SU-DHL-6 (cell line): ENCODE measurements around the gene PCDHA9.

Experiments used
- H2AFZ ChIP-seq: fragments of 200-600 bp; sonication (generic); 2 replicates; pipeline ENCODE4 v1.6.1; 2014; ENCODE audit warnings: low read depth, mild to moderate bottlenecking, moderate library complexity, mixed read lengths, antibody characterized with exemption, low read length; ENCODE audit not compliant: severe bottlenecking
- H3F3A ChIP-seq: fragments of 200-600 bp; shearing (Covaris generic); 2 replicates; pipeline ENCODE4 v1.6.0; 2016; ENCODE audit warnings: antibody characterized with exemption, mild to moderate bottlenecking; ENCODE audit not compliant: insufficient read depth
- H3K27ac ChIP-seq: fragments of 200-600 bp; sonication (generic); 2 replicates; pipeline ENCODE4 v1.5.1; 2016; ENCODE audit warnings: low read depth, mild to moderate bottlenecking, low read length, moderate library complexity, mixed read lengths
- H3K27me3 ChIP-seq: fragments of 200-600 bp; sonication (generic), shearing (Covaris generic); 2 replicates; pipeline ENCODE4 v1.6.0; 2014; ENCODE audit warnings: mild to moderate bottlenecking, low read length
- H3K36me3 ChIP-seq: fragments of 200-600 bp; sonication (generic); 2 replicates; pipeline ENCODE4 v1.6.1; 2014; ENCODE audit warnings: mild to moderate bottlenecking, low read length, mixed read lengths
- H3K4me2 ChIP-seq: fragments of 300-600, 200-600 bp; shearing (Covaris generic), sonication (generic); 2 replicates; pipeline ENCODE4 v1.6.0; 2014; ENCODE audit warnings: low read length, low read depth, mild to moderate bottlenecking; ENCODE audit not compliant: poor library complexity, severe bottlenecking
- H3K4me3 ChIP-seq: fragments of 200-600 bp; sonication (generic); 2 replicates; pipeline ENCODE4 v1.5.1; 2014; ENCODE audit warnings: antibody characterized with exemption, low read length, mild to moderate bottlenecking, mixed read lengths; ENCODE audit not compliant: insufficient read depth, poor library complexity, severe bottlenecking
- H3K79me2 ChIP-seq: fragments of 200-600 bp; sonication (generic); 2 replicates; pipeline ENCODE4 v1.6.1; 2014; ENCODE audit warnings: mild to moderate bottlenecking, low read length, moderate library complexity; ENCODE audit not compliant: insufficient read depth
- H3K9ac ChIP-seq: fragments of 200-600 bp; sonication (generic); 2 replicates; pipeline ENCODE4 v1.7.0; 2014; ENCODE audit warnings: mild to moderate bottlenecking, low read length
- H3K9me2 ChIP-seq: fragments of 200-600 bp; sonication (generic); replicated peaks from 2 replicates; pipeline ENCODE4 v1.6.1; 2014; ENCODE audit warnings: low read length; ENCODE audit not compliant: insufficient read depth
- H3K9me3 ChIP-seq: fragments of 200-600 bp; sonication (generic); 2 replicates; pipeline ENCODE4 v1.6.1; 2014; ENCODE audit warnings: low read length, mixed read lengths; ENCODE audit not compliant: insufficient read depth
- H4K20me1 ChIP-seq: fragments of 200-600 bp; sonication (generic); 2 replicates; pipeline ENCODE4 v1.6.1; 2014; ENCODE audit warnings: low read depth, mild to moderate bottlenecking, antibody characterized with exemption, low read length, moderate library complexity, mixed read lengths
- CTCF ChIP-seq: fragments of 200-600 bp; sonication (generic); IDR thresholded peaks from one replicate; pipeline ENCODE4 v1.5.1; 2017; ENCODE audit warnings: antibody characterized with exemption, mild to moderate bottlenecking, low read length, moderate library complexity; ENCODE audit not compliant: insufficient read depth, poor library complexity, severe bottlenecking
- EZH2phosphoT487 ChIP-seq: fragments of 200-600 bp; sonication (generic), shearing (Covaris generic); conservative IDR thresholded peaks from 2 replicates; pipeline ENCODE4 v1.6.1; 2018; ENCODE audit warnings: mild to moderate bottlenecking, antibody characterized with exemption, low read length, moderate library complexity, mixed read lengths

PCDHA9 gene

DNA sequence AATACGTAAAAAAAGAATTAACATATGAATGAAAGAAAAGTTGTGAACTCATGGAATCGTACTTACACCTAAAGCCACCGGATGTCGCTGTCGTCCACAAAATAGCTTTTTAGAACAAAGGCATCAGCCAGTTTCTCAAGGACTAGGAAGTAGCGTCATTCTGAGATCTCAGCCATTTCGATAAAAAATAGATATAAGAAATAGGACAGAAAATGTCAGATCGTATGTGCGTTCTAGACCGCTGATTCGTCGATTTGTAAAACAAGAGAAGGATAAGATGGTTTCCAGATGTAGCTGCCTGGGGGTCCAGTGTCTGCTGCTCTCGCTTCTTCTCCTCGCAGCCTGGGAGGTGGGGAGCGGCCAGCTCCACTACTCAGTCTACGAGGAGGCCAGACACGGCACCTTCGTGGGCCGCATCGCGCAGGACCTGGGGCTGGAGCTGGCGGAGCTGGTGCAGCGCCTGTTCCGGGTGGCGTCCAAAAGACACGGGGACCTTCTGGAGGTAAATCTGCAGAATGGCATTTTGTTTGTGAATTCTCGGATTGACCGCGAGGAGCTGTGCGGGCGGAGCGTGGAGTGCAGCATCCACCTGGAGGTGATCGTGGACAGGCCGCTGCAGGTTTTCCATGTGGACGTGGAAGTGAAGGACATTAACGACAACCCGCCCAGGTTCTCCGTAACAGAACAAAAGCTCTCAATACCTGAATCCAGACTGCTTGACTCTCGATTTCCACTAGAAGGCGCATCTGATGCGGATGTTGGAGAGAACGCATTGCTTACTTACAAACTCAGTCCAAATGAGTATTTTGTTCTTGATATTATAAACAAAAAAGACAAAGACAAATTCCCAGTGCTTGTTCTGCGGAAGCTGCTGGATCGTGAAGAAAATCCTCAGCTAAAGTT lies 7.8 kb downstream of the PCDHA9 start, which contains the start of gene PCDHA10:
PCDHA10 (plus strand) TSS at position 126 of the 903 bp plus-strand sequence; CDS start at position 278, 152 bp downstream.
- no peak within 1 kb of the TSS for H3K9ac ChIP-seq
- no peaks in the 10 kb centered on the region for H4K20me1 ChIP-seq
- H3K79me2 ChIP-seq: no peaks in the 10 kb centered on the region
- H3K4me2 ChIP-seq: no peak within 1 kb of the TSS
- H3K9me3 ChIP-seq: no peaks in the 10 kb centered on the region
- no peaks in the 10 kb centered on the region for H3K27me3 ChIP-seq
- H3F3A ChIP-seq: no peaks in the 10 kb centered on the region
- no peak within 1 kb of the TSS for H3K4me3 ChIP-seq
- H3K9me2 ChIP-seq: no peaks in the 10 kb centered on the region
- no peak within 1 kb of the TSS for H3K27ac ChIP-seq
- H3K36me3 ChIP-seq: no peaks in the 10 kb centered on the region
- H2AFZ ChIP-seq: no peak within 1 kb of the TSS
- TF ChIP-seq EZH2phosphoT487 (no peak), CTCF (peak; percentile 14)

DNA sequence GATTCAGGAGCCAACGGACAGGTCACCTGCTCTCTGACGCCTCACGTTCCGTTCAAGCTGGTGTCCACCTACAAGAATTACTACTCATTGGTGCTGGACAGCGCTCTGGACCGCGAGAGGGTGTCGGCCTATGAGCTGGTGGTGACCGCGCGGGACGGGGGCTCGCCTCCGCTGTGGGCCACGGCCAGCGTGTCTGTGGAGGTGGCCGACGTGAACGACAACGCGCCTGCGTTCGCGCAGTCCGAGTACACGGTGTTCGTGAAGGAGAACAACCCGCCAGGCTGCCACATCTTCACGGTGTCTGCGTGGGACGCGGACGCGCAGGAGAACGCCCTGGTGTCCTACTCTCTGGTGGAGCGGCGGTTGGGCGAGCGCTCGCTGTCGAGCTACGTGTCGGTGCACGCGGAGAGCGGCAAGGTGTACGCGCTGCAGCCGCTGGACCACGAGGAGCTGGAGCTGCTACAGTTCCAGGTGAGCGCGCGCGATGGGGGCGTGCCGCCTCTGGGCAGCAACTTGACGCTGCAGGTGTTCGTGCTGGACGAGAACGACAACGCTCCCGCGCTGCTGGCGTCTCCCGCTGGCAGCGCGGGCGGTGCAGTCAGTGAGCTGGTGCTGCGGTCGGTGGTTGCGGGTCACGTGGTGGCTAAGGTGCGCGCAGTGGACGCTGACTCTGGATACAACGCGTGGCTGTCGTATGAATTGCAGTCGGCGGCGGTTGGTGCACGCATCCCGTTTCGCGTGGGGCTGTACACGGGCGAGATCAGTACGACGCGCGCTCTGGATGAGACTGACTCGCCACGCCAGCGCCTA lies 9.2 kb downstream of the PCDHA9 start:
- H3K27ac ChIP-seq: no peak overlapping the region
- no peak overlapping the region for H3K4me3 ChIP-seq
- no peaks in the 10 kb centered on the region for H3K9me2 ChIP-seq
- H3K9me3 ChIP-seq: no peaks in the 10 kb centered on the region
- no peaks in the 10 kb centered on the region for H3K79me2 ChIP-seq
- no peaks in the 10 kb centered on the region for H3K27me3 ChIP-seq
- H3K36me3 ChIP-seq: no peaks in the 10 kb centered on the region
- TF ChIP-seq CTCF (no peak), EZH2phosphoT487 (no peak)
- H3K9ac ChIP-seq: no peak overlapping the region
- no peak overlapping the region for H3K4me2 ChIP-seq
- no peaks in the 10 kb centered on the region for H3F3A ChIP-seq
- no peaks in the 10 kb centered on the region for H4K20me1 ChIP-seq
- no peak overlapping the region for H2AFZ ChIP-seq

DNA sequence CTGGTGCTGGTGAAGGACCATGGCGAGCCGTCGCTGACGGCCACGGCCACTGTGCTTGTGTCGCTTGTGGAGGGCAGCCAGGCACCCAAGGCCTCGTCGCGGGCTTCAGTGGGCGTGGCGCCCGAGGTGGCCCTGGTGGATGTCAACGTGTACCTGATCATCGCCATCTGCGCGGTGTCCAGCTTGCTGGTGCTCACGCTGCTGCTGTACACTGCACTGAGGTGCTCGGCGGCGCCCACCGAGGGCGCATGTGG lies 9.7 kb downstream of the PCDHA9 start:
- H4K20me1 ChIP-seq: no peaks in the 10 kb centered on the region
- H2AFZ ChIP-seq: no peak overlapping the region
- no peak overlapping the region for H3K27ac ChIP-seq
- H3K4me3 ChIP-seq: no peak overlapping the region
- no peaks in the 10 kb centered on the region for H3K27me3 ChIP-seq
- H3K36me3 ChIP-seq: no peaks in the 10 kb centered on the region
- TF ChIP-seq CTCF (no peak), EZH2phosphoT487 (no peak)
- H3K9me2 ChIP-seq: no peaks in the 10 kb centered on the region
- H3K9ac ChIP-seq: no peak overlapping the region
- H3K9me3 ChIP-seq: no peaks in the 10 kb centered on the region
- H3F3A ChIP-seq: no peaks in the 10 kb centered on the region
- H3K79me2 ChIP-seq: no peaks in the 10 kb centered on the region
- H3K4me2 ChIP-seq: no peak overlapping the region
